GM12872 (cell line): ENCODE results near the gene KYAT1.

ENCODE experiments used
- CTCF ChIP-seq: IDR thresholded peaks from 3 replicates; pipeline ENCODE4 v1.5.1; 2011; ENCODE audit warnings: low read depth, mild to moderate bottlenecking, low read length, moderate library complexity; ENCODE audit not compliant: insufficient read depth

Gene KYAT1

GRCh38 chr9:128808543-128808942 lies 73.2 kb downstream of the KYAT1 start:
- no peak for TF ChIP-seq CTCF

GRCh38 chr9:128807827-128808226 lies 73.9 kb downstream of the KYAT1 start:
- TF ChIP-seq CTCF = no peak

GRCh38 chr9:128805661-128806060 lies 76.1 kb downstream of the KYAT1 start:
- TF ChIP-seq CTCF = no peak

GRCh38 chr9:128802482-128802881 lies 79.3 kb downstream of the KYAT1 start:
- no peak for TF ChIP-seq CTCF

GRCh38 chr9:128800061-128800460 lies 81.7 kb downstream of the KYAT1 start:
- TF ChIP-seq CTCF = no peak

GRCh38 chr9:128798896-128799295 lies 82.9 kb downstream of the KYAT1 start:
- TF ChIP-seq CTCF = no peak

GRCh38 chr9:128792978-128793686 lies 88.6 kb downstream of the KYAT1 start:
- no peak for TF ChIP-seq CTCF
